ENCODE measurements around the gene CHRNB1. TPM values are rescaled to one million over a fixed set of nuclear protein-coding genes. Genes with fewer than 3 reads are reported as not detected.

CHRNB1 gene
- total RNA-seq, 4 donors from 2014 or later = 82.3 to 202 (median 101) TPM

GRCh38 chr17:7432296-7432695 is 12.6 kb upstream of the CHRNB1 start:
- ATAC-seq (no peak), DNase-seq (no peak)
- H3K27ac ChIP-seq = no peak overlapping the region
- peaks cover 17 to 20% of the 10 kb centered on the region in 2 donors for H3K4me1 ChIP-seq
- no peaks in the 10 kb centered on the region for H3K27me3 ChIP-seq
- intact Hi-C loops (cut with DNase I; ENCODE audit: low total_unique reads) = no loop called here
- no peaks in the 10 kb centered on the region for H3K9me3 ChIP-seq
- H3K4me3 ChIP-seq = no peak overlapping the region
- H3K36me3 ChIP-seq = no peaks in the 10 kb centered on the region
- no peak for TF ChIP-seq POLR2A (IDR thresholded peaks at IDR 0.05)
- TF ChIP-seq, protein P1, sequence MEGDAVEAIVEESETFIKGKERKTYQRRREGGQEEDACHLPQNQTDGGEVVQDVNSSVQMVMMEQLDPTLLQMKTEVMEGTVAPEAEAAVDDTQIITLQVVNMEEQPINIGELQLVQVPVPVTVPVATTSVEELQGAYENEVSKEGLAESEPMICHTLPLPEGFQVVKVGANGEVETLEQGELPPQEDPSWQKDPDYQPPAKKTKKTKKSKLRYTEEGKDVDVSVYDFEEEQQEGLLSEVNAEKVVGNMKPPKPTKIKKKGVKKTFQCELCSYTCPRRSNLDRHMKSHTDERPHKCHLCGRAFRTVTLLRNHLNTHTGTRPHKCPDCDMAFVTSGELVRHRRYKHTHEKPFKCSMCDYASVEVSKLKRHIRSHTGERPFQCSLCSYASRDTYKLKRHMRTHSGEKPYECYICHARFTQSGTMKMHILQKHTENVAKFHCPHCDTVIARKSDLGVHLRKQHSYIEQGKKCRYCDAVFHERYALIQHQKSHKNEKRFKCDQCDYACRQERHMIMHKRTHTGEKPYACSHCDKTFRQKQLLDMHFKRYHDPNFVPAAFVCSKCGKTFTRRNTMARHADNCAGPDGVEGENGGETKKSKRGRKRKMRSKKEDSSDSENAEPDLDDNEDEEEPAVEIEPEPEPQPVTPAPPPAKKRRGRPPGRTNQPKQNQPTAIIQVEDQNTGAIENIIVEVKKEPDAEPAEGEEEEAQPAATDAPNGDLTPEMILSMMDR (IDR thresholded peaks at IDR 0.05 in 4 of 5, conservative IDR thresholded peaks at IDR 0.05 in 1 of 5) = no peak
- in situ Hi-C loops (cut with MboI; ENCODE audit: low sequenced_read_pairs in 4 of 4) = loop anchor here in 1 of 4 donors (25.0 kb wide), 1 partner anchor 130 kb away; the partner anchor contains the start of genes SENP3 and TNFSF13

DNA sequence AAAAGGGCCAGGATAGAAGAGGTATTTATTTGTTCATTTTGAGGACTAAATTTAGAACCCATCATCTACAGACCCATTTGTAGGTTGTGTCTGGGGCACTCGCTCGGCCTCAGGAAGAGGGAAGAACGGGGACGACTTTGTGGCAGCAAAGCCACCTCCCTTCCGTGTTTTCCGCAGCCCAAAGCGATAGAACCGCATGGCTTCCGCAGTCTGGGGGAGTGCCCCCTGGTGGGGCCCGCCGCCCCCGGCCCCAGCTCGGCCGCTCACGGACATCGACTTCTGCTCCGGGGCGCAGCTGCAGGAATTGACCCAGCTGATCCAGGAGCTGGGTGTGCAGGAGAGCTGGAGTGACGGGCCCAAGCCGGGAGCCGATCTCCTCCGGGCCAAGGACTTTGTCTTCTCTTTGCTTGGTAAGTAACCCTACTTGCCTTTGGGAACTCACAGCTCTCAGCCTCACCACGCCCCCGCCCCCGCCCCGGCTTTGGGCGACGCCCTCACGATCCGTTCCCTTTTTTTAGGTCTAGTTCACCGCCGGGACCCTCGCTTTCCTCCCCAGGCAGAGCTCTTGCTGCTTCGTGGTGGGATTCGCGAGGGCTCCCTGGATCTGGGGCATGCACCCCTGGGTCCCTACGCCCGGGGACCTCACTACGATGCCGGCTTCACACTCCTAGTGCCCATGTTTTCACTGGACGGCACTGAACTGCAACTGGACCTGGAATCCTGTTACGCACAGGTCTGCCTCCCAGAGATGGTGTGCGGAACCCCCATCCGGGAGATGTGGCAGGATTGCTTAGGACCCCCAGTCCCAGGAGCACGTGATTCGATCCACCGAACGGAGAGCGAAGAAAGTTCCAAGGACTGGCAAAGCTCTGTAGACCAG is 8.9 kb upstream of the CHRNB1 start:
- Histone ChIP-seq H3K27me3 (peaks cover 0 to 4% (median 0%) of the 10 kb centered on the region in 3 donors), H3K4me3 (peak overlapping the region; percentile 53 to 63 (median 58)), H3K27ac (peak overlapping the region; percentile 80 to 100 (median 94)), H3K4me1 (peaks cover 35 to 52% of the 10 kb centered on the region in 2 donors), H3K36me3 (no peaks in the 10 kb centered on the region), H3K9me3 (no peaks in the 10 kb centered on the region)
- intact Hi-C loops (cut with DNase I; ENCODE audit: low total_unique reads) = loop anchor here (1.0 to 2.0 kb wide), 4 partner anchors 32 to 83 kb away; partner anchors contain the start of genes KCTD11, PLSCR3, POLR2A and TMEM256
- ATAC-seq = no peak
- peak in 1 of 2 donors; percentile 4 for TF ChIP-seq POLR2A (IDR thresholded peaks at IDR 0.05)
- TF ChIP-seq, protein P1 (IDR thresholded peaks at IDR 0.05 in 4 of 5, conservative IDR thresholded peaks at IDR 0.05 in 1 of 5) = no peak
- peak in 1 of 2 donors; percentile 41 for DNase-seq
- in situ Hi-C loops (cut with MboI; ENCODE audit: low sequenced_read_pairs in 4 of 4) = loop anchor here in 2 of 4 donors (5.0 to 25.0 kb wide), 2 partner anchors 51 to 126 kb away; partner anchors contain the start of genes SENP3 (in 1 of the 2) and TNFSF13 (in 1 of the 2)

- intact Hi-C loops (cut with DNase I; ENCODE audit: low total_unique reads) (loop anchor here (1.0 to 2.0 kb wide), 2 partner anchors 84 to 125 kb away; partner anchors contain the start of genes KCTD11 and SENP3), in situ Hi-C loops (cut with MboI; ENCODE audit: low sequenced_read_pairs in 4 of 4) (loop anchor here in 2 of 4 donors (5.0 to 25.0 kb wide), 2 partner anchors 51 to 126 kb away; partner anchors contain the start of genes SENP3 (in 1 of the 2) and TNFSF13 (in 1 of the 2))
- Histone ChIP-seq H3K27me3 (peaks cover 0 to 4% (median 0%) of the 10 kb centered on the region in 3 donors), H3K36me3 (no peaks in the 10 kb centered on the region), H3K4me1 (peaks cover 35 to 57% of the 10 kb centered on the region in 2 donors), H3K9me3 (no peaks in the 10 kb centered on the region), H3K27ac (peak overlapping the region; percentile 80 to 100 (median 94)), H3K4me3 (peak overlapping the region; percentile 53 to 63 (median 58))
- TF ChIP-seq, protein P1 (IDR thresholded peaks at IDR 0.05 in 4 of 5, conservative IDR thresholded peaks at IDR 0.05 in 1 of 5) = peak; percentile 75 to 96 (median 87)
- peak; percentile 14 to 25 for TF ChIP-seq POLR2A (IDR thresholded peaks at IDR 0.05)
- DNase-seq = peak; percentile 66 to 85
- ATAC-seq = peak; percentile 40 to 59
These were observed 8.1 kb upstream of the CHRNB1 start for GRCh38 chr17:7436556-7437368.

GRCh38 chr17:7437369-7437863 is 7.4 kb upstream of the CHRNB1 start:
- in situ Hi-C loops (cut with MboI; ENCODE audit: low sequenced_read_pairs in 4 of 4) (loop anchor here in 2 of 4 donors (5.0 to 25.0 kb wide), 2 partner anchors 50 to 125 kb away; partner anchors contain the start of genes SENP3 (in 1 of the 2) and TNFSF13 (in 1 of the 2)), intact Hi-C loops (cut with DNase I; ENCODE audit: low total_unique reads) (loop anchor here (1.0 to 2.0 kb wide), 2 partner anchors 85 to 124 kb away; partner anchors contain the start of genes KCTD11 and SENP3)
- H3K4me3 ChIP-seq = peak overlapping the region; percentile 53 to 61 (median 55)
- no peak for DNase-seq
- peak overlapping the region; percentile 80 to 100 (median 94) for H3K27ac ChIP-seq
- peaks cover 0 to 4% (median 0%) of the 10 kb centered on the region in 3 donors for H3K27me3 ChIP-seq
- H3K9me3 ChIP-seq = no peaks in the 10 kb centered on the region
- ATAC-seq = peak; percentile 1
- peaks cover 35 to 57% of the 10 kb centered on the region in 2 donors for H3K4me1 ChIP-seq
- H3K36me3 ChIP-seq = no peaks in the 10 kb centered on the region
- TF ChIP-seq POLR2A (IDR thresholded peaks at IDR 0.05) = no peak
- TF ChIP-seq, protein P1 (IDR thresholded peaks at IDR 0.05 in 4 of 5, conservative IDR thresholded peaks at IDR 0.05 in 1 of 5) = no peak

Measured in gastrocnemius medialis (tissue), 4 donors.